Measurements from ENCODE around the gene SNX19.

The SNX19 gene

GRCh38 chr11:130906616-130907015, 9.7 kb downstream of the SNX19 start:
- DNase-seq, result no peak

GRCh38 chr11:130905512-130905911, 10.8 kb downstream of the SNX19 start:
- no peak for DNase-seq

GRCh38 chr11:130904380-130904779, 11.9 kb downstream of the SNX19 start:
- no peak for DNase-seq

GRCh38 chr11:130902380-130902779, 13.9 kb downstream of the SNX19 start:
- no peak for DNase-seq

- DNase-seq, result no peak
Measured at GRCh38 chr11:130899106-130899505, 17.2 kb downstream of the SNX19 start.

GRCh38 chr11:130897262-130898182, 18.8 kb downstream of the SNX19 start:
- DNase-seq, result no peak

- peak; percentile 94 for DNase-seq
Measured at GRCh38 chr11:130894322-130895025, 21.8 kb downstream of the SNX19 start.

GRCh38 chr11:130892861-130893260, 23.4 kb downstream of the SNX19 start:
- peak; percentile 85 for DNase-seq

GRCh38 chr11:130891326-130891725, 25.0 kb downstream of the SNX19 start:
- DNase-seq, result peak; percentile 51

- no peak for DNase-seq
Measured at GRCh38 chr11:130890039-130890745, 26.1 kb downstream of the SNX19 start.

GRCh38 chr11:130888790-130889189, 27.5 kb downstream of the SNX19 start:
- no peak for DNase-seq

GRCh38 chr11:130886704-130887103, 29.6 kb downstream of the SNX19 start:
- no peak for DNase-seq

GRCh38 chr11:130882138-130882551, 34.1 kb downstream of the SNX19 start:
- no peak for DNase-seq

GRCh38 chr11:130881475-130882137, 34.7 kb downstream of the SNX19 start:
- DNase-seq, result no peak

GRCh38 chr11:130879836-130880235, 36.4 kb downstream of the SNX19 start:
- no peak for DNase-seq

- no peak for DNase-seq
Measured at GRCh38 chr11:130876931-130877915, 39.1 kb downstream of the SNX19 start.

GRCh38 chr11:130876100-130876499, 40.2 kb downstream of the SNX19 start:
- DNase-seq, result no peak

- no peak for DNase-seq
Measured at GRCh38 chr11:130874955-130875531, 41.2 kb downstream of the SNX19 start.

- DNase-seq, result no peak
Measured at GRCh38 chr11:130874396-130874795, 41.9 kb downstream of the SNX19 start.

- no peak for DNase-seq
Measured at GRCh38 chr11:130873761-130874160, 42.5 kb downstream of the SNX19 start.

GRCh38 chr11:130872981-130873380, 43.3 kb downstream of the SNX19 start:
- DNase-seq, result no peak
